Activated CD4-positive, alpha-beta T cell treated with anti-CD3 and anti-CD28 coated beads for 48 hours (primary cell): ENCODE results near the gene PKP2.

Experiments used
- DNase-seq: peaks from one replicate; pipeline ENCODE4 v3.0.0-alpha.2; 2020

The PKP2 gene

GRCh38 chr12:32860192-32860591, 36.4 kb downstream of the PKP2 start:
- no peak for DNase-seq

- DNase-seq = no peak
These were observed 37.2 kb downstream of the PKP2 start for GRCh38 chr12:32859389-32859788.

GRCh38 chr12:32854716-32855115, 41.9 kb downstream of the PKP2 start:
- DNase-seq = no peak

- no peak for DNase-seq
These were observed 42.5 kb downstream of the PKP2 start for GRCh38 chr12:32854097-32854496.

GRCh38 chr12:32847287-32847686, 49.3 kb downstream of the PKP2 start:
- DNase-seq = no peak

GRCh38 chr12:32846053-32846452, 50.5 kb downstream of the PKP2 start:
- DNase-seq = no peak

GRCh38 chr12:32843528-32844095, 53.0 kb downstream of the PKP2 start:
- no peak for DNase-seq

- no peak for DNase-seq
These were observed 55.5 kb downstream of the PKP2 start for GRCh38 chr12:32841061-32841460.

GRCh38 chr12:32839828-32840227, 56.7 kb downstream of the PKP2 start:
- DNase-seq = no peak

GRCh38 chr12:32837974-32838373, 58.6 kb downstream of the PKP2 start:
- DNase-seq = no peak

- no peak for DNase-seq
These were observed 59.9 kb downstream of the PKP2 start for GRCh38 chr12:32836710-32837109.

- DNase-seq = no peak
These were observed 62.5 kb downstream of the PKP2 start for GRCh38 chr12:32834122-32834521.

- no peak for DNase-seq
These were observed 68.0 kb downstream of the PKP2 start for GRCh38 chr12:32828552-32828951.

GRCh38 chr12:32828120-32828519, 68.5 kb downstream of the PKP2 start:
- no peak for DNase-seq

- DNase-seq = no peak
These were observed 69.7 kb downstream of the PKP2 start for GRCh38 chr12:32826807-32827412.

- no peak for DNase-seq
These were observed 72.0 kb downstream of the PKP2 start for GRCh38 chr12:32824596-32824995.

- no peak for DNase-seq
These were observed 74.2 kb downstream of the PKP2 start for GRCh38 chr12:32822344-32822743.

- DNase-seq = no peak
These were observed 74.9 kb downstream of the PKP2 start for GRCh38 chr12:32821710-32822109.

- DNase-seq = no peak
These were observed 75.3 kb downstream of the PKP2 start for GRCh38 chr12:32821293-32821692.

GRCh38 chr12:32820376-32820931, 76.1 kb downstream of the PKP2 start:
- no peak for DNase-seq

GRCh38 chr12:32819424-32819823, 77.2 kb downstream of the PKP2 start:
- DNase-seq = no peak

- DNase-seq = no peak
These were observed 84.7 kb downstream of the PKP2 start for GRCh38 chr12:32811686-32812392.

GRCh38 chr12:32809846-32810245, 86.7 kb downstream of the PKP2 start:
- DNase-seq = no peak

GRCh38 chr12:32809196-32809595, 87.4 kb downstream of the PKP2 start:
- no peak for DNase-seq
